ENCODE results near the gene USH1C. TPM values are rescaled to one million over a fixed set of nuclear protein-coding genes. Genes with fewer than 3 reads are reported as not detected.

USH1C gene
- total and polyA plus RNA-seq, 2 of the 4 experiments (the other 2 are of a cell fraction): not detected

DNA sequence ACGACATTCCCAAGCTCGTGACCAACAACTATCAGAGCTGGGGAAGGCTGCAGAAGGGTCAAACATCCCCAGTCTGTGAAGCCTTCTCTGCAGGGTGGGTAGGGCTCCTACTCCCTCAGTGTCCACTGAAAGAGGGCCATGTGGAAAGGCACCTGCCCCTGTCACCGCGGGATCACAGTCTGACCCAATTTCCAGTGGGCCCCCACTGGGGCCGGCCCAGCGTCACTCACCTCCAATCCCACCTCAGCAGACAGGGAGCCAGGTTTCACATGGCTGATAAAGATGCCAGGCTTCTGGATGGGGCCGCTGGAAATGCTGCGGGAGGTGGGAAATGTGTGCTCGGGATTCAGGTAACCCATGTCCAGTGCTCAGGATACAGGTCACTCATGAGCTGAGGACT, 20.0 kb downstream of the USH1C start:
- Histone ChIP-seq H2AK5ac (ENCODE audit: low read depth, low read length) (no peak overlapping the region), H2BK20ac (ENCODE audit: low read depth, low read length) (no peak overlapping the region), H3K9ac (ENCODE audit: low read depth, low read length) (no peak overlapping the region), H3K36me3 (ENCODE audit: control insufficient read depth, insufficient read depth, low read length) (no peaks in the 10 kb centered on the region), H3K9me1 (ENCODE audit: insufficient read depth, low read length) (no peaks in the 10 kb centered on the region), H2AFZ (replicated peaks; ENCODE audit: low read length, poor library complexity) (no peak overlapping the region), H3K4me1 (ENCODE audit: control insufficient read depth, insufficient read depth, low read length) (no peaks in the 10 kb centered on the region), H3K14ac (replicated peaks; ENCODE audit: low read depth, low read length) (no peak overlapping the region), H3K79me1 (ENCODE audit: low read depth in 1 of 2, low read length in 2 of 2) (no peaks in the 10 kb centered on the region), H4K20me1 (ENCODE audit: insufficient read depth, low read length) (no peaks in the 10 kb centered on the region), H2BK5ac (ENCODE audit: low read depth, low read length, poor library complexity, severe bottlenecking) (no peak overlapping the region), H3K4me3 (ENCODE audit: insufficient read depth, low read depth, low read length) (no peak overlapping the region), H3K56ac (ENCODE audit: extremely low read depth, insufficient read depth, low read length) (no peak overlapping the region), H4K91ac (ENCODE audit: insufficient read depth, low read depth, low read length) (no peak overlapping the region), H3K27me3 (ENCODE audit: control insufficient read depth, insufficient read depth, low read length) (peaks cover 14% of the 10 kb centered on the region), H2BK120ac (ENCODE audit: low read depth, low read length) (no peak overlapping the region), H3K9me3 (ENCODE audit: control insufficient read depth, insufficient read depth, low read length) (no peaks in the 10 kb centered on the region), H4K5ac (ENCODE audit: low read depth, low read length) (no peak overlapping the region), H2BK15ac (ENCODE audit: low read depth, low read length) (no peak overlapping the region), H3K4ac (ENCODE audit: low read depth, low read length) (no peak overlapping the region), H3K18ac (ENCODE audit: low read depth, low read length) (no peak overlapping the region), H4K8ac (ENCODE audit: low read depth in 2 of 2, low read length in 2 of 2) (no peak overlapping the region), H2AK9ac (replicated peaks; ENCODE audit: low read depth, low read length, poor library complexity) (no peak overlapping the region), H3K4me2 (ENCODE audit: low read depth, low read length) (no peak overlapping the region), H3K23ac (ENCODE audit: low read depth, low read length) (no peak overlapping the region), H3K27ac (ENCODE audit: insufficient read depth, low read length) (no peak overlapping the region)
- no peak for TF ChIP-seq SMC3 (IDR thresholded peaks at IDR 0.05; ENCODE audit: low read depth, low read length)
- no peak for TF ChIP-seq NFE2L2 (IDR thresholded peaks at IDR 0.05; ENCODE audit: low read depth, low read length)
- TF ChIP-seq BHLHE40 (IDR thresholded peaks at IDR 0.05; ENCODE audit: low read depth, low read length): no peak
- TF ChIP-seq, protein P1, sequence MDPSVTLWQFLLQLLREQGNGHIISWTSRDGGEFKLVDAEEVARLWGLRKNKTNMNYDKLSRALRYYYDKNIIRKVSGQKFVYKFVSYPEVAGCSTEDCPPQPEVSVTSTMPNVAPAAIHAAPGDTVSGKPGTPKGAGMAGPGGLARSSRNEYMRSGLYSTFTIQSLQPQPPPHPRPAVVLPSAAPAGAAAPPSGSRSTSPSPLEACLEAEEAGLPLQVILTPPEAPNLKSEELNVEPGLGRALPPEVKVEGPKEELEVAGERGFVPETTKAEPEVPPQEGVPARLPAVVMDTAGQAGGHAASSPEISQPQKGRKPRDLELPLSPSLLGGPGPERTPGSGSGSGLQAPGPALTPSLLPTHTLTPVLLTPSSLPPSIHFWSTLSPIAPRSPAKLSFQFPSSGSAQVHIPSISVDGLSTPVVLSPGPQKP (IDR thresholded peaks at IDR 0.05; ENCODE audit: borderline replicate concordance, low read depth, low read length): no peak
- TF ChIP-seq MAZ (IDR thresholded peaks at IDR 0.05; ENCODE audit: borderline replicate concordance, low read depth, low read length): no peak
- TF ChIP-seq RCOR1 (IDR thresholded peaks at IDR 0.05; ENCODE audit: insufficient replicate concordance, low read length): no peak
- no peak for TF ChIP-seq CHD1 (IDR thresholded peaks at IDR 0.05; ENCODE audit: low read depth, low read length)
- no peak for TF ChIP-seq RAD21 (IDR thresholded peaks at IDR 0.05; ENCODE audit: low read length)
- TF ChIP-seq FOS (IDR thresholded peaks at IDR 0.05; ENCODE audit: low read depth, low read length): no peak
- TF ChIP-seq MXI1 (IDR thresholded peaks at IDR 0.05; ENCODE audit: borderline replicate concordance, low read depth, low read length): no peak
- TF ChIP-seq CEBPB (IDR thresholded peaks at IDR 0.05; ENCODE audit: low read depth, low read length): no peak
- no peak for TF ChIP-seq RFX5 (IDR thresholded peaks at IDR 0.05; ENCODE audit: low read depth, low read length)
- TF ChIP-seq, protein P2, sequence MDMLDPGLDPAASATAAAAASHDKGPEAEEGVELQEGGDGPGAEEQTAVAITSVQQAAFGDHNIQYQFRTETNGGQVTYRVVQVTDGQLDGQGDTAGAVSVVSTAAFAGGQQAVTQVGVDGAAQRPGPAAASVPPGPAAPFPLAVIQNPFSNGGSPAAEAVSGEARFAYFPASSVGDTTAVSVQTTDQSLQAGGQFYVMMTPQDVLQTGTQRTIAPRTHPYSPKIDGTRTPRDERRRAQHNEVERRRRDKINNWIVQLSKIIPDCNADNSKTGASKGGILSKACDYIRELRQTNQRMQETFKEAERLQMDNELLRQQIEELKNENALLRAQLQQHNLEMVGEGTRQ (IDR thresholded peaks at IDR 0.05; ENCODE audit: low read depth, low read length): no peak
- no peak for DNase-seq
- BruUV-seq (replicated peaks): no TSS peak
- no CpG with 5 or more reads among the region's 9 CpGs for WGBS, 2 experiments (ENCODE audit: extremely low coverage in 2 of 2, insufficient read length in 1 of 2)
- ATAC-seq (ENCODE audit: low read depth): no peak
- POLR2A ChIA-PET (ENCODE audit: unreplicated experiment): no interaction called here
- CTCF ChIA-PET: no interaction called here
- intact Hi-C loops (cut with micrococcal nuclease) (no loop called here), dilution Hi-C loops (cut with HindIII; ENCODE audit: low sequenced_read_pairs, unreplicated experiment) (no loop called here), in situ Hi-C loops (cut with MboI; ENCODE audit: low sequenced_read_pairs) (loop anchor here (25.0 kb wide), 1 partner anchor 587 kb away; no protein-coding TSS in a partner anchor)

Measured in IMR-90 (cell line).